ELR (cell line): ENCODE data around the gene MSANTD1.
A peak's percentile ranks its signal among the peaks of the same experiment; 100 is the strongest.

Source experiments
- DNase-seq: peaks from one replicate; pipeline ENCODE4 v3.0.0-alpha.2; 2015; ENCODE audit warnings: low read depth

Gene MSANTD1

DNA sequence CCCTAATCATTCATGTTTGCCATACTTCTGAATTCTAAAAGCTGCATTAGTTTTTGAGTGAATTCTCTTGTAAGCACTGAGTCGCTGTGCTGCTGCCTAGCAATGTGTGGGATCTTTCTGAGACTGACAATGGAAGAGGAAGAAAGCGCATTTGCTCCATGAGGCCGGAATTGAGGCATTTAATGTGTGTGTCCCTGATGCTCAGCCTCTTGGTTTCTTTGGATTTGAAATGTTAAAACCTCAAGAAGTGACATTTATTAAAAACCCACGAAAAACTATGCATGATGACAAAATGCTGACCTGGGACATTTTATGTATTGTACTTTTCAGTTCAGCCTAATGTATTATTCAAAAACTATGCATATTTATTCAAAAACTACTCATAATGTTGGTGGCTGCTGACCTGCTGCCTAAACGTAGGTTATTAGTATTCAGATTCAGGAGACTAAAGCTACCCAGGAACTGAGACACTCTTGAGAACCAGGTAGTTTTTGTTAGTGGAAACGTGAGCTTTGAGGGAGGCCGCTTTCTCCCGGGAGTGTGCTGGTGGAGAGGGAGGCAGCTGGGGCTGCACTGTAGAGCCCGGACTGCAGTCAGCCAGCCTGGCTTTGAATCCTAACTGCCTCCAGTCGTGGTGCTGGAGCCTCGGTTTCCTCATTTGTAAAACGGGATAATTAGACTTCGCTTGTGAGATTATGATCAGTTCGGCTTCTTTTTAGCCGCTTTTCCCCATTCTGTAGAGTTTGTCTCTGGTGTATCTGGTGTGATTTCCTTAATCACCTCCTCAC, 55.2 kb downstream of the MSANTD1 start:
- DNase-seq = no peak

DNA sequence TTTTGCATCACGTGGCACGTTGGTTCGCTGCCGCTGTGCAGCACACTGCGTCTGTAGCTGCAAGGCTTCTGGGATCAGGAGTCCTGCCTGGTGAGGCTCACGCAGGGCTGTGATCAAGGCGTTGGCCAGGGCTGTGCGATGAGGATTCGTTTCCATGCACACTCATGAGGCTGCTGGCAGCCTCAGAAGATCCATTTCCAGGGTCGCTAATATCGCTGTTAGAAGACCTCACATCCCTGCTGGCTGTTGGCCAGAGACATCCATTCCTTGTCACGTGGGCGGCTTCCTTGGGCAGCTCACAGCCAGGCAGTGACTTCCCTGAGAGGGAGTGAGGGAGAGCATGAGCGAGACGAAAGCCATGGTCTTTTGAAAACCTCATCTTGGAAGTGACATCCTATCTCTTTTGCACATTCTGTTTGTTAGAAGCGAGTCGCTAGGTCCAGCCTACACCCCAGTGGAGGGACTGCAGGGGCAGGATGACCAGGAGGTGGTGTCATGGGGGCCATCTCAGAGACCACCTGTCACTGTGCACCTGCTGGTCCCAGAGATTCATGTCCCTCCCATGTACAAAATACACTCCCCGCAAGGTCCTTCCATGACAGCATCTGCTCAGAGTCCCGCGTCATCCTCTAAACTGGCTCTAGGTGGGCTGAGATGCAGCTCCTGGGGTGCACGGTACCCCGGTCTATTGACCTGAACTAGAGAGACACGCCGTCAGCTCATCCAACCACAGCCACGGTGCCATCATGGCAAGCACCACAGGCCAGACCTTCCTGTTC, 56.1 kb downstream of the MSANTD1 start:
- no peak for DNase-seq

DNA sequence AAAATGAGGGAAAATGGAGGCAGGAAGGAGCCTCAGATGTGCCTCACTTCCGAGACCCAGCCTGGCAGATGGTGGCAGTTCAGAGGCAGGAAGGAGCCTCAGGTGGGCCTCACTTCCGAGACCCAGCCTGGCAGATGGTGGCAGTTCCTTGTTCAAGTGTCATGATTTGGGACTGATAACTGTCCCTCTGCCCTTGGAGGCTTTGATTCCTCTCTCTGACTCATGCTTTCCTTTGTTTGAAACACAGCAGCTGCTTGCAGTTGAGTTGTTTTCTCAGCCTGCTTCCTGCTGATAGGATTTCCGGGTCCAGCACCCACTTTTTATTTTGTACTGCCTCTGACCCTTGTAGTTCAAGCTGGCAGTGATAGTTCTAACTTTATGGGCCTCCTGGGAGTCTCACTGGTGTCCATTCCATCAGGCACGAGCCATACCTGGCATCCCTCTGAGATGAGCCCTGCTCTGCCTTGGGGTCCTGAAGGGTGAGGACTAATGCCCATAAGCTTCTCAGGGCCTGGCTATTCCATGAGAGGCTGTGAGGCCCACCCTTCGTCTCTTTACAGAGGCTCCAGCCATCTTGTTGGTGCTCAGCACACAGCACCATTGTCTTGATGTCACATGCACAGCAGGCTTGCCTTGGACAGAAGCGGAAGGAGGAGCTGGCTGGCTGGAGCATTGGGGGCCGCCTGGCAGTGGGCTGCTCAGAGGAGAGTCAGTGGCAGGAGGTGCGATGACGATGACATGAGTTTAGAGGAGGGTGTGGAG, 56.8 kb downstream of the MSANTD1 start:
- DNase-seq = peak; percentile 50
